GM19397 (cell line): ENCODE results near the gene TSEN2.
"Not testable (repeated sequence)": the region's sequence is repeated elsewhere in the genome, so short reads cannot be mapped to it uniquely, and the experiment has no call there.

ENCODE experiments used
- ATAC-seq: cut with Tn5 transposase; IDR thresholded peaks from one replicate; pipeline ENCODE4 v1.9.1; 2021; ENCODE audit warnings: mild to moderate bottlenecking, moderate library complexity; ENCODE audit not compliant: unreplicated experiment

TSEN2 gene

DNA sequence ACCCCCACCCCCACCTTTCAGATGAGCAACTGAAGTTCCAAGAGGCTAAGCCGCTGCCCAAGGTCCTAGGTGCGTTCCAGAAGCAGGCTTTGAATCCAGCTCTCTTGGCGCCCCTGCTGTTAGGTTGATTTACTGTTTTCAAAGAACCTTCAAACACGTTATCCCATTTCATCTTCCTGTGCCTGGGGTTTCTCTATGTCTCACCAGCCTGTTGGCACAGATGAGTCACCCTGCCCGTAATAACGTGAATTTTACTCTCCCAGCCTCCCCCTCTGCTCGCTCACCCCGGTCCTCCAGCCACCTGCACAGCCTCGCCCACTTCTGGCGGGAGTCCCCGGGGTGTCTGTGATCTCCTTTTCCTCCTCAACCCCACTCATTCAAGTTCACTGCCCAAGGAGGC lies 13.0 kb upstream of the TSEN2 start:
- ATAC-seq: no peak

- no peak for ATAC-seq
These were observed 12.2 kb upstream of the TSEN2 start for GRCh38 chr3:12472000-12472610.

DNA sequence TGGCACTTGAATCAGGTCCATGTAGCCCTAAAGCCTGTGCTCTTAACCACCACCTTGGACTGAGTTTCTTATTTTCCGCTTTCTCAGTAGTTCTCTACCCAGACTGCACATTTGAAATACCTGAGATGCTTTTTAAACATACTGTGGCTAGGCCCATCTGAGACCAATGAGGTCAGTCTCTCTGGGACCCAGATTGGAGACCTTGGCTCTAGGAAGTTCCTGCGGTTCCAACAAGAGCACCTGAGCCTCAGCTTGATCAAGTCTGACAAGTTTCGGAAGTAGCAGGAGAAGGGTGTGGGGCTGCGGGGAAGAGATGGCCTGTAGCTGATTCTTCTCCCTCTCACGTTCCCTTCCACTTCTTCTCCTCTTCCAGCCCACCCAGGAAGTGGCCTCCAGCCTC lies 11.5 kb upstream of the TSEN2 start:
- ATAC-seq: no peak

DNA sequence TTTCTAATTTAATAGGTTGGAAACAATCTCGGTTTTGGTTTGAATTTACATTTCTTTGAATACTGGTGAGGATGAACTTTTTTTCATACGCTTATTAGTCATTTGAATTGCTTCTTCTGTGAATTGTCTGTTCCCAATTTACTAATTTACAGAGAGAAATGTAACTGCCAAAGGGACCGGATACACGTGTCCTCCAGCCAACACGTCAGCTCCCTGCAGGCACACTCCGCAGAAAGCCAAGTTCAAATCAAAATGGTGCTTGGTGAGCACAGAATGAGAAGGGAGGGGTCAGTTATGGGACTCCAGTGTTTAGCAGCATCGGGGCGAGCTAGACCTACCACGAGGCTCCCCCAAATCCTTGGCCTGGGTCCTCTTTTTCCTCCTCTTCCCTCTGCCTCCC lies 10.8 kb upstream of the TSEN2 start:
- no peak for ATAC-seq

DNA sequence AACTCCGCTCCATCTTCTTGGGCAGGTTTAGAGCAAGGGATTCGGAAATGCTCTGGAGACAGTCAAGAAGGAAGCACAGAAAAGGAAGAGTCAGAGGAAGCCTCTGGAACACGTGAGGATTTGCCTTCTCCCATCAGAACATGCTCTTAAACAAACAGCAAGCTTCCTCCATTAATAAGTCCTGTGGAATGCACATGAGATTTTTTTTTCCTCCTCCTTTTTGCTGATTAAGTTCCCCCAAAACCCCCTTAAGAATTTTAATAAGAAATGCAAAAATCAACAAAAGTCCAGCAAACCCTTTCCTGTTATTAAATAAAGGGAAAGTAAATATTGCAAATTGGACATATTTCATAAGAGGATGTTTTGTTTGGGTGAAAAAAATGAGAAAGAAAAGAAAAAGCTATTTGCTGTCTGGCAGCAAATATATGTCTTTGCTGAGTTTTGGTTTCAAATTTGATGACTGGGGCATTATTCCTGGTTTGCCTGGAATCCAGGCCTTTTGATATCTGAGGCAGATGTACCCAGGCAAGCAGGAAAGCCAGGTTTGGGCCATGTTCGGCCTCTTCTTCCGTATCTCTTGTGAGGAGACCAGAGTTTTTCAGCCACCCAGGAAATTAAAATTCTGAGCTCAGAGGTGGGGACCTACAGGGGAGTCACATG lies 7.9 kb upstream of the TSEN2 start:
- no peak for ATAC-seq

DNA sequence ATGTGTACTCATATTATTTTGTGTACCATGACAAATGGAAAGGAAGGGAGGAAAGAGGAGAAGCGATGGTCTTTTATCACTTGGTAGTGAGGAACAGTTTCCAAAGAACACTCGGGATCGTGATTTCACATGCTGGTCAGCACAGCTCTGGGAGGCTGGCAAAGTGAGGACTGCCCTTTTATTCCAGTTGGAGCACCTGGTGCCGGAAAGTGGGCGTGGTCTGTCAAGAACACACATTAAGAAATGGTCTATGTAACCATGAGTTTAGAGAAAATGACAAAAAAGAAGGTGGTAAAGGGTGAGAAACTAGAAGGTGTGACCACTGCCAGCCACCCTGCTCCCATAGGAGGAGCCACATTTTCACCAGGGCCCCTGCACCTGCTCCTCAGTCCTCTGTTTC lies 7.0 kb upstream of the TSEN2 start:
- ATAC-seq: no peak

DNA sequence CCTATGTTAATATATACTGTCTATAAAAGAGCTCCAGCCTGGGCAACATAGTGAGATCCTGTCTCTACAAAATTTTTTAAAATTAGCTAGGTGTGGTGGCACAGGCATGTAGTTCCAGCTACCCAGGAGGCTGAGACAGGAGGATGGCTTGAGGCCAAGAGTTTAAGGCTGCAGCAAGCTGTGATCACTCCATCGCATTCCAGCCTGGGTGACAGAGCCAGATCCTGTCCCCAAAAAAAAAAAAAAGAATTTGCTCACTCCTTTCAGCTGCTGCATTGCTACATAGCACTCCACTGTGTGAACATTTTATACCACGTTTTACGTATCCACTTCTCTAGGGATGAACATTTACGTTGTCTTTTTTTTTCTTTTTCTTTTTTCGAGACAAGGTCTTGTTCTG lies 6.0 kb upstream of the TSEN2 start:
- ATAC-seq: no peak

DNA sequence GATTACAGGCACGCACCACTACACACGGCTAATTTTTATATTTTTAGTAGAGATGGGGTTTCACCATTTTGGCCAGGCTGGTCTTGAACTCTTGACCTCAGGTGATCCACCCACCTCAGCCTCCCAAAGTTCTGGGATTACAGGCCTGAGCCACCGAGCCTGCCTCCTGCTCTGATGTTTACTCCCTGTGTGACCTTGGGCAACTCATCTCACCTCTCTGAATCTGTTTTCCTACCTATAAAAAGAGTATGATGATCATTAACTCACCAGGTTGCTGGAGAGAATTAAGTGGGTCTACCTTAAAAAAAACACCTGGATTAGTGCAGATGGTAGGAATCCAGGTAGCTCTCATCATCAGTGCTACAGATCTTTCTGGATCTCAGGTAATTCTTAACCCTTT lies 5.1 kb upstream of the TSEN2 start:
- ATAC-seq: not testable (repeated sequence)

DNA sequence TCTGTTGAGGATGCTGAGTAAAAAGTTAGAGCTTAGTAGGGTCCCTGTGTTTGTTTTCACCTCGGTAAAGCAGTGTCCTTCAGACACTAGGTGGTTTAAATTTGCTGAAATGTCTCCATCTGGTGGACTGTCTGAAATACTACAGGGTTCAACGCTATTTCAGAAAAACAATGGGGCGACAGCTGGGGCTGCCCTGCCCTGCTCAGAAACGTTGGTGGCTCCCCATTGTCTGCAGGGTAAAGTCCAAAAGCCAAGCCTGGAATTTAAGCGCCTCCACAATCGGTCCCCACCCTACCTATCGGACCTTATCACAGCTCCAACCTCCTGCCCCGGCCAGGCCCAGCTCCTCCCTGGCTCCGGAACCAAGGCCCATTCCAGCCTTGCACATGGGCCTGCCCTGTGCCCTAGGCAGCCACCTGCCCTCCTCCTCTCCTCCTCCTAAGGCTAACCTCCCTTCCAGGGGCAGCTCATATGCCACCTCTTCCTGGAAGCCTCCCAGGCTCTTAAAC lies 4.3 kb upstream of the TSEN2 start:
- ATAC-seq: no peak

- ATAC-seq: no peak
These were observed 870 bp upstream of the TSEN2 start for GRCh38 chr3:12483410-12483809.

GRCh38 chr3:12483872-12484197 lies 445 bp upstream of the TSEN2 start:
- no peak for ATAC-seq

- no peak for ATAC-seq
These were observed 675 bp downstream of the TSEN2 start for GRCh38 chr3:12484983-12485327.

GRCh38 chr3:12486001-12486400 lies 1.7 kb downstream of the TSEN2 start:
- ATAC-seq: no peak

DNA sequence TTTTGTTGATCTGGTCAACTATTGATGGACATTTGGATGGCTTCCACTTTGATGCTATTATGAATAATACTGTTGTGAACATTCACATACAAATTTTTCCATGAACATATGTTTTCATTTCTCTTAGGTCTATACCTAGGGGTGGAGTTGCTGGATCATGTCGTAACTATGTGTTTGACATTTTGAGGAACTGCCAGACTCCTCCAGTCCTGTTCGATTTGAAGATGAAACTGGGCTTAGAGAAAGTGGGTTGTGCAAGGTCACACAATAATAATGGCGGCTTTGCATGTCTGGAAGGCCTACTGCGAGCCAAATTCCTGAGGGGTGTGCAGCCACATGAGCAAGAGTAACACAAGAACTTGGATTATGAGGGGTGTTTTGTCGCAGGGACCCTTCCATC lies 2.6 kb downstream of the TSEN2 start:
- no peak for ATAC-seq

GRCh38 chr3:12487336-12487735 lies 3.1 kb downstream of the TSEN2 start:
- no peak for ATAC-seq

DNA sequence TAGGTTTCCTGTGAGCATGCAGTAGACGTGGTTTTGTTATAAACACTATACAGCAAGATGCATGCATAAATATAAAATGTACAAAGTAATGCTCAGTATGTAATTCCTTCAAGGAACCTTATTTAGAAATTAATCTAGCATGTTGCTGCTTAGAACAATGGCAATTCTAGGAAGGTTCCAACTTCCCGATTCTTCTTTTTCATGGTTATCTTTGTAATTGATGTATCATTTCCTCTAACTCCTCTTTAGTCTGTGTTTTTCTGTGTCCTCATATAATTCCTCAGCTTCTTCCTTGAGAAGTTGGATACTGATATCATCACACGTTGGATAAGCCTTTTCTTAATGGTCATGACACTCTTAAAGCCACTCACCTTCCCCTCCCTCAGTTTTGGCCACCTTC lies 3.5 kb downstream of the TSEN2 start:
- ATAC-seq: no peak

DNA sequence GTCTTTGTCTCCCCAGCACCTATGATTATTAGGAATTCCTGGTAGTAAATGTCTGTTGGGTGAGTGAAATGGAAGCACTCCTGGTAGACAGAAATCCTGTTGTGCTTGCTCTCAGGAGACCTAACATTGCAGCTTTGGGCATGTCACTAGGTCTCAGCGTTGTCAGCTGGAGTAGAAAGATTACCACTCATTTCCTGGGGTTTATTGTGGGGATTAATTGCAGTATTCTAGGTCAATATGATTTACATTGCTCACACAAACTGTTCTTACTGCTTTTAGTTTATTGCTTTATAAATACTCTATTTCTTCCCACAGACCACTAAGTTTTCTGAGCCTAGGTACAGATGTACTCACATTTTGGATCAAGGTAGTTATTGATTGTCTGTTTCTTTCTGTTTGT lies 5.1 kb downstream of the TSEN2 start:
- ATAC-seq: no peak

GRCh38 chr3:12489832-12490231 lies 5.6 kb downstream of the TSEN2 start:
- no peak for ATAC-seq

- ATAC-seq: no peak
These were observed 6.3 kb downstream of the TSEN2 start for GRCh38 chr3:12490547-12490946.

DNA sequence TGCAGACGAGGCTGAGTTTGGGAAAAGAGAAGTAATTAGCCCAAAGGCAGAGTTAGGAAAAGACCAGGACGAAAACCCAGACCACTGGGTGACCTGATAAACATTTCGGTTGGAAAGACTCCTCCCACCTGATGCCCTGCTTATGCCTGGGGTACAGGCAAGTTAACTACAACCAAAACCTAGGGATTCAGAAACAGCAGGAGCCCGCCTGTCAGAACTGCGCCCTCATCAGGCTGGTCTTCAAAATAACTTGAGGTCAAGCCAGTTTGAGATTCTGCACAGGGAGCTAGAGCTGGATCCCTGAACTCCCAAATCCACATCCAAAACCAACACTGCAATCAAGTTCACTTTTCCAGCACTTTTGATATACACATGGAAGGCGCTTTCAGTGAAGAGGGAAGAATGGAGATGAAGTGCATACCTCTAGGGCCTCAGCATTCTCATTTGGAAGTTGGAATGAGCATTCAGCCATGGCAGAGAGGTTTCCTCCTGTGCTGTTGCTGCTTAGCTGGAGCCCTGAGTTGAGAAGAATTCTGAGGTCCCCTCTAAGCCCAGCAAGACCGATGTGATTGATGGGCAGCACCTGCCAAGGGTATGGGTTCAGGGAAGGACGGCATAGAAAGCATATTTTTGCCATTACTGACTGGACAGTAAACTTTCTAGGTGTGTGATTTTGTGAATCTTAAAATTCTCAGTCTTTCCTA lies 11.6 kb downstream of the TSEN2 start:
- ATAC-seq: no peak

DNA sequence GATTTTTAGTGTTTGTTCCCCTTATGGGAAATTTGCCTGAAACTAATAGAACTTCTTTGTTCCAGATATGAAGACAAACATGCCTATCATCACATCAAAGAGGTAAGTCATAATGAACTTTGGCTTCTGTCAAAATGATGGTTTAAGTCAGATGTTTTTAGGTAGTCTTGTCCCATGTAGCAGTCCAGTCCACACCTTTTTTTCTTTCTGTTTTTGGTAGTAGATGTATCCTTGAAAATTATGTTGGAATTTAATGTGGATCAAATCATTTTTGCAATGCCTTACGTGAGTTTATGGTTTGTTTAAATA lies 12.1 kb downstream of the TSEN2 start:
- ATAC-seq: no peak

- no peak for ATAC-seq
These were observed 15.2 kb downstream of the TSEN2 start for GRCh38 chr3:12499474-12499873.
